GM18526 (cell line): ENCODE results near the gene AREL1.

Experiments used
- POLR2A ChIP-seq: IDR thresholded peaks from 3 replicates; pipeline ENCODE4 v1.6.1; 2011; ENCODE audit not compliant: insufficient read length; ENCODE audit errors: extremely low read depth

Gene AREL1

GRCh38 chr14:74705613-74706500 lies 7.0 kb downstream of the AREL1 start:
- no peak for TF ChIP-seq POLR2A

GRCh38 chr14:74704656-74705055 lies 8.2 kb downstream of the AREL1 start:
- TF ChIP-seq POLR2A: no peak

- TF ChIP-seq POLR2A: no peak
Observed at GRCh38 chr14:74703043-74703442, 9.8 kb downstream of the AREL1 start.

GRCh38 chr14:74702293-74702692 lies 10.6 kb downstream of the AREL1 start:
- TF ChIP-seq POLR2A: no peak

GRCh38 chr14:74698465-74698864 lies 14.4 kb downstream of the AREL1 start:
- no peak for TF ChIP-seq POLR2A

- no peak for TF ChIP-seq POLR2A
Observed at GRCh38 chr14:74697976-74698375, 14.9 kb downstream of the AREL1 start.

- TF ChIP-seq POLR2A: no peak
Observed at GRCh38 chr14:74697543-74697942, 15.3 kb downstream of the AREL1 start.

- TF ChIP-seq POLR2A: no peak
Observed at GRCh38 chr14:74697011-74697410, 15.9 kb downstream of the AREL1 start.

GRCh38 chr14:74695406-74695805 lies 17.5 kb downstream of the AREL1 start:
- no peak for TF ChIP-seq POLR2A

GRCh38 chr14:74693191-74693590 lies 19.7 kb downstream of the AREL1 start:
- no peak for TF ChIP-seq POLR2A

- TF ChIP-seq POLR2A: no peak
Observed at GRCh38 chr14:74691456-74691855, 21.4 kb downstream of the AREL1 start.

- TF ChIP-seq POLR2A: no peak
Observed at GRCh38 chr14:74685921-74686678, 26.8 kb downstream of the AREL1 start.

GRCh38 chr14:74685056-74685455 lies 27.8 kb downstream of the AREL1 start:
- TF ChIP-seq POLR2A: no peak

GRCh38 chr14:74684434-74684833 lies 28.4 kb downstream of the AREL1 start:
- no peak for TF ChIP-seq POLR2A

- TF ChIP-seq POLR2A: no peak
Observed at GRCh38 chr14:74683406-74683805, 29.5 kb downstream of the AREL1 start.
